Nephron (organoid): ENCODE results near the gene AZGP1.

ENCODE experiments used
- H3K27ac Mint-ChIP-seq, 3 experiments: 2 replicates each; pipeline ENCODE4 v1.8.0; 2020; ENCODE audit warnings: mixed read lengths in 3 of 3, mild to moderate bottlenecking in 2 of 3, moderate library complexity in 1 of 3
- H3K27me3 Mint-ChIP-seq: 2 replicates; pipeline ENCODE4 v1.8.0; 2021; ENCODE audit warnings: low read depth, mild to moderate bottlenecking, moderate library complexity, mixed read lengths
- H3K36me3 Mint-ChIP-seq: 2 replicates; pipeline ENCODE4 v1.8.0; 2020; ENCODE audit warnings: low read depth, mixed read lengths
- H3K4me1 Mint-ChIP-seq: 2 replicates; pipeline ENCODE4 v1.8.0; 2020; ENCODE audit warnings: mixed read lengths
- H3K4me3 Mint-ChIP-seq, 3 experiments: 2 replicates each; pipeline ENCODE4 v1.8.0; 2020; ENCODE audit warnings: mild to moderate bottlenecking in 3 of 3, mixed read lengths in 3 of 3, moderate library complexity in 2 of 3
- H3K9me3 Mint-ChIP-seq: 2 replicates; pipeline ENCODE4 v1.8.0; 2020; ENCODE audit warnings: mixed read lengths
- TF ChIP-seq, protein P1 (sequence below), 3 experiments: fragments of 200-600 bp; sonication (generic); IDR thresholded peaks; one replicate each; pipeline ENCODE4 v1.5.0; 2021; ENCODE audit warnings: antibody characterized with exemption in 3 of 3; ENCODE audit not compliant: unreplicated experiment in 3 of 3

The AZGP1 gene

DNA sequence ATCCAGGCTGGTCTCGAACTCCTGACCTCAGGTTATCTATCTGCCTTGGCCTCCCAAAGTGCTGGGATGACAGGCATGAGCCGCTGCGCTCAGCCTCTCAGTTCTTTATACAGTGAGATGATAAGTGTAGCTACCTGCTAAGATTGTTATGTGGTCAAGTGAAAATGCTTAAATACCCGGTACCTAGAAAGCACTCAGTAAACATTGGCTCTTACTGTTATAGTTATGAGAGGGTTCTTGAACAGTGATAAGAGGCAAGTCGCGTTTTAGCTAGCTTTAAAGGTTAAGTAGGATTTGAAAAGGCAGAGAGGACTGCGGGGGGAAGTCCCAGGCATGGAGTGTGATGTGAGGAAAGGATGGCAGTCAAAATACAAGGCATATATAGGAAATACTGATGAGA, 44.1 kb upstream of the AZGP1 start:
- H3K4me1 Mint-ChIP-seq: peaks cover 14% of the 10 kb centered on the region
- H3K27me3 Mint-ChIP-seq: no peaks in the 10 kb centered on the region
- H3K36me3 Mint-ChIP-seq: peaks cover 36% of the 10 kb centered on the region
- no peaks in the 10 kb centered on the region for H3K9me3 Mint-ChIP-seq
- H3K4me3 Mint-ChIP-seq: no peak overlapping the region
- TF ChIP-seq, protein P1, sequence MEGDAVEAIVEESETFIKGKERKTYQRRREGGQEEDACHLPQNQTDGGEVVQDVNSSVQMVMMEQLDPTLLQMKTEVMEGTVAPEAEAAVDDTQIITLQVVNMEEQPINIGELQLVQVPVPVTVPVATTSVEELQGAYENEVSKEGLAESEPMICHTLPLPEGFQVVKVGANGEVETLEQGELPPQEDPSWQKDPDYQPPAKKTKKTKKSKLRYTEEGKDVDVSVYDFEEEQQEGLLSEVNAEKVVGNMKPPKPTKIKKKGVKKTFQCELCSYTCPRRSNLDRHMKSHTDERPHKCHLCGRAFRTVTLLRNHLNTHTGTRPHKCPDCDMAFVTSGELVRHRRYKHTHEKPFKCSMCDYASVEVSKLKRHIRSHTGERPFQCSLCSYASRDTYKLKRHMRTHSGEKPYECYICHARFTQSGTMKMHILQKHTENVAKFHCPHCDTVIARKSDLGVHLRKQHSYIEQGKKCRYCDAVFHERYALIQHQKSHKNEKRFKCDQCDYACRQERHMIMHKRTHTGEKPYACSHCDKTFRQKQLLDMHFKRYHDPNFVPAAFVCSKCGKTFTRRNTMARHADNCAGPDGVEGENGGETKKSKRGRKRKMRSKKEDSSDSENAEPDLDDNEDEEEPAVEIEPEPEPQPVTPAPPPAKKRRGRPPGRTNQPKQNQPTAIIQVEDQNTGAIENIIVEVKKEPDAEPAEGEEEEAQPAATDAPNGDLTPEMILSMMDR (IDR thresholded peaks at IDR 0.05; ENCODE audit: unreplicated experiment in 3 of 3): no peak
- H3K27ac Mint-ChIP-seq: peak overlapping the region in 1 of 3 experiments; percentile 2

DNA sequence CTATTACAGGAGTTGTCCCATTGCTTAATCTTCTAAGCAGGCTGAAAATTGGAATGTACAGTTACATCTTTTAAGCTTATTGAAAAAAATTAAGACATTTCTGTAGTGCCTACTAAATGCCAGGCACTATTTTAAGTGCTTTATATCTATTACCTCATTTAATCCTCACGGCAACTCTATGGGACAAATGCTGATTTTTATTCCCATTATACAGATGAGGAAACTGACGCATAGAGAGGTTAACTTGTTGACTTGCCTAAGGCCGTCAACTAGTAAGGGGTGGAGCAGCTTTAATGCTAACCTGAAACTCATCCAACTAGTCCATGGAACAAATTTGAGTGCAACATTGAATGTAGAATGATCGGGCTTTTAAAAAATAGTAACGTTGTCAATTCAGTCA, 42.0 kb upstream of the AZGP1 start:
- peak overlapping the region in 1 of 3 experiments; percentile 22 for H3K27ac Mint-ChIP-seq
- H3K4me1 Mint-ChIP-seq: peaks cover 14% of the 10 kb centered on the region
- peak overlapping the region; percentile 62 to 76 (median 70) for H3K4me3 Mint-ChIP-seq
- H3K27me3 Mint-ChIP-seq: no peaks in the 10 kb centered on the region
- TF ChIP-seq, protein P1 (IDR thresholded peaks at IDR 0.05; ENCODE audit: unreplicated experiment in 3 of 3): no peak
- H3K36me3 Mint-ChIP-seq: peaks cover 20% of the 10 kb centered on the region
- H3K9me3 Mint-ChIP-seq: no peaks in the 10 kb centered on the region

DNA sequence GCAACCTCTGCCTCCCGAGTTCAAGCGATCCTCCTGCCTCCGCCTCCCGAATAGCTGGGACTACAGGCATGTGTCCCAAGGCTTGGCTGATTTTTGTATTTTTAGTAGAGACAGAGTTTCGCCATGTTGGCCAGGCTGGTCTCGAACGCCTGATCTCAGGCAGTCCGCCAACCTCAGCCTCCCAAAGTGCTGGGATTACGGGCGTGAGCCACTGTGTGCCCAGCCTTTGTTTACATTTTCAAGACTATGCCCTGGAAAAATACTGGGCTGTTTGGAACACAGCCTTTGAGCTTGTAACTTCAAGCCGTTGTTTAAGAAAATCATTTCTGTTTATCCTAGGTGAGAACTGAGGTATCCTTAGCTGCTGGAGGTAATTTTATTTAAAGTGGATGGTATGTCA, 41.5 kb upstream of the AZGP1 start:
- peak overlapping the region in 1 of 3 experiments; percentile 22 for H3K27ac Mint-ChIP-seq
- peaks cover 14% of the 10 kb centered on the region for H3K4me1 Mint-ChIP-seq
- no peaks in the 10 kb centered on the region for H3K27me3 Mint-ChIP-seq
- peak overlapping the region; percentile 62 to 76 (median 70) for H3K4me3 Mint-ChIP-seq
- peaks cover 16% of the 10 kb centered on the region for H3K36me3 Mint-ChIP-seq
- no peaks in the 10 kb centered on the region for H3K9me3 Mint-ChIP-seq
- TF ChIP-seq, protein P1 (IDR thresholded peaks at IDR 0.05; ENCODE audit: unreplicated experiment in 3 of 3): no peak

DNA sequence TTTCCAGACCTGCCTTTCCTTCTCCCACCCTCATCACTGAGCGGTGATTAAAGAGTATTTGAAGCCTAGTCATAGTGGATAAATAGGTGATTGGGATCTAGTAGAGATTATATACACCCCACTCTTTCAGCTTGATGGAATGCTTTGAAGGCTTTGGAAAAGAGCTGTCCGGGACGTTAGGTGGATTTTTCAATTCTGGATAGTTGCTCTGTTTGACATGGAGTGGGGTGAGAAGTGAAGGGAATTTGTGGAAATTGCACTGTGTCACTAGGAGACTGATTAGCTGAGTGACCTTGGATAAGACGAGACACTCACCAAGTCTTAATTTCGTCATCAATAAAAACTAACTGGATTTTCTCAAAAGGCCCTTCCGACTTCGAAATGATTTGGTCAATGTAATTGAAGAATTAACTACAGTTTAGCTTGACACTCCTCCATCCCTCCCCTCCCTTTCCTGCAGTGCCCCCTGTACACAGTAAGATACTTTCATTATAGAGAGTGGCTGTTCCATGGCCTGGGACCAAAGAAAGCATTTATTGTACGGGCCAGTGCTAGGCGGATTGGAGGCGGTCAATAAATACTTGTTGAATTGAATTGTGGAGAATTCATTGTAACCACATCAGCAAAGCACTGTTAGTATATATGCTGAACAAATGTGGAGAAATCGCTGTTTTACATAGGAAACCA, 40.5 kb upstream of the AZGP1 start:
- TF ChIP-seq, protein P1 (IDR thresholded peaks at IDR 0.05; ENCODE audit: unreplicated experiment in 3 of 3): no peak
- Mint-ChIP-seq H3K4me1 (peaks cover 14% of the 10 kb centered on the region), H3K9me3 (no peaks in the 10 kb centered on the region)

DNA sequence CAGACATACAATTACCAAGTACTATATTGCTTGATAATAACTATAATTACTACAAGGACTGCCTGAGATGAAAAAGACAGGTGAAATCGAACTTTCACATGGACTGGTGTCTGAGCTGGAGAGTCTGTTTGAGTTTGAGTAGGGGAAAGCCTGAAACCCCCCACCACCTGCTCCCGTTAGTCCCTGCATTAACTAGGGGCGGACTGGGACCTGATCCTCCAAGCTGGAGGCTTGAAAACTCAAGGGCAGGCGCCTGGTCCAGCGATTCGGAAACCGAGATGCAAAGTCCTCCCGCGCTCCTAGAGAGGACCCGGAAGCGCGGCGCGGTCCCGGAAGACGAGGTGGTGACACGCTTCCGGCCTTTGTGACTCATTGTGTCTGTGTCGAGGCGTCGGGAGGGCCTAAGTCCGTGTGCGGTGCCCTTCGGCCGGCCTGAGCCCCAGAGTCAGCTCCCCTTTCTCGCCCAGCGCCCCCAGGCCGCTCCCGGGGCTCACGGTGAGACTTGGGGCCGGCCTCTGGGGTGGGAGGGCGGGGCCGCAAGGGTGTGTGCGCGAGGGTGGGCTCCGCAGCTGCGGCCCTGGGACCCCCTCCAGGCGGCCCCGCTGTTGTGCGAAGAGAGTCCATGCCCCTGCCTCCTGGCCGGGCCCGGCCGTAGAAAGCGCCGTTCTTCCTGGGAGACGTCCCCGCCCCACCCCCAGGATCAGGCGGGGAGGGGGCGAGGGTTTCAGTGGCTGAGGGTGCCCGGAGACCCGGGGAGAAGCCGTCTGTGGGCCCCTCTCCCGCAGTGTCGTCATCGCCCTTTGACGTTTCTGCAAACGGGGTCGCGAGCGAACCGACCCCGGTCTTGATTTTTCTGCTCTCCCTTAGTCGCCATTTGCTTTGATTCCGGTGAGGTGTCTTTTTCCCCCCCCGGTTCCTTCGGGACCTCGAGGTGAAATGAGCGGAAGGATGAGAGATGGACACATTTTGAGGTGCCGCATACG, 39.7 kb upstream of the AZGP1 start, which contains the start of gene ZKSCAN1:
ZKSCAN1 (plus strand) TSS at position 365 of the 983 bp plus-strand sequence. CDS start 7,911 bp downstream, outside the sequence.
- Mint-ChIP-seq H3K4me1 (peaks cover 14% of the 10 kb centered on the region), H3K9me3 (no peaks in the 10 kb centered on the region), H3K27ac (peak within 1 kb of the TSS; percentile 95 to 97 (median 95)), H3K27me3 (peaks cover 10% of the 10 kb centered on the region), H3K36me3 (peaks cover 9% of the 10 kb centered on the region), H3K4me3 (peak within 1 kb of the TSS; percentile 88 to 98 (median 96))
- TF ChIP-seq, protein P1 (IDR thresholded peaks at IDR 0.05; ENCODE audit: unreplicated experiment in 3 of 3): no peak

More for the DNA sequence above, 40.5 kb upstream of the AZGP1 start:
- Mint-ChIP-seq H3K36me3 (peaks cover 10% of the 10 kb centered on the region), H3K27ac (peak overlapping the region; percentile 95), H3K27me3 (peaks cover 7% of the 10 kb centered on the region), H3K4me3 (peak overlapping the region; percentile 88 to 98 (median 96))
